Measurements from ENCODE around the gene LGR6.

DNA sequence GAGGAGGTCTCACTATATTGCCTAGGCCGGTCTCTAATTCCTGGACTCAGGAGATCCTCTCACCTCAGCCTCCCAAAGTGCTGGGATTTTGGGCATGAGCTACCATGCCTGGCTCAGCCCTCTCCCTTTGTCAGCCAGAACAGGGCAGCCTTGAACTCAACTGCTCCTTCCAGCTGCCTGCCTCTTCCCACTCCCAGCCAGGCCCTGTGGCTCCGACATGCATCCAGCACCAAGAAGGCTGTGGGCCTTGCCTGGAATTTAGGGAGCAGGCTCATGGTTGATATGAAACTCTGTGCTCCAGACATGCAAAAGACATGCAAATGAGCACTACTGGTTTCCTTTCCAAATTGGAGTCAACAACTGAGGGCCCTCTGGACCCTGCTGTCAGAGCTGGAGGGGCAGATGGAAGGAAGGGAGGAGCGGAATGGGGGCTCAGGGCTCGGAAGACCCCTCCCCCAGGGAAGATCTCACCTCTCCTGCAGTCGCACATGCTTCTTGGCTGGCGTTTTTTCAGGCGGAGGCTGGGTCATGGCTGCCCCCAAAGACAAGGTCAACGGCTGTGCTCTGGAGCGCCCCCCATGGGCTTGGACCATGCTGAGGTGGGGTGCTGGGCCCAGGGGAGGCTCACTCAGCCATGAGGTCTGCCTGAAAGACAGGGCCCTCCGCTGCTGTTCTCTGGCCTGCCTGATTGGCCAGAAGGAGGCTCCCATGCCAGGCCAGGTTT is 34.6 kb upstream of the LGR6 start:
- TF ChIP-seq CTCF (IDR thresholded peaks at IDR 0.05; ENCODE audit: poor library complexity) (no peak), EZH2phosphoT487 (IDR thresholded peaks at IDR 0.05; ENCODE audit: low read depth, severe bottlenecking, unreplicated experiment) (no peak)

Data from hepatocyte (in vitro differentiated cells).